SKM-1 treated with dmso at 0.1 percent for 144 hours (cell line): ENCODE measurements around the gene HLA-DPB1.
"Not testable (repeated sequence)": the region's sequence is repeated elsewhere in the genome, so short reads cannot be mapped to it uniquely, and the experiment has no call there.

Experiments used
- DNase-seq: peaks from one replicate; lab custom pipeline; 2025; ENCODE audit not compliant: unreplicated experiment; lab: John Stamatoyannopoulos, UW

The HLA-DPB1 gene

DNA sequence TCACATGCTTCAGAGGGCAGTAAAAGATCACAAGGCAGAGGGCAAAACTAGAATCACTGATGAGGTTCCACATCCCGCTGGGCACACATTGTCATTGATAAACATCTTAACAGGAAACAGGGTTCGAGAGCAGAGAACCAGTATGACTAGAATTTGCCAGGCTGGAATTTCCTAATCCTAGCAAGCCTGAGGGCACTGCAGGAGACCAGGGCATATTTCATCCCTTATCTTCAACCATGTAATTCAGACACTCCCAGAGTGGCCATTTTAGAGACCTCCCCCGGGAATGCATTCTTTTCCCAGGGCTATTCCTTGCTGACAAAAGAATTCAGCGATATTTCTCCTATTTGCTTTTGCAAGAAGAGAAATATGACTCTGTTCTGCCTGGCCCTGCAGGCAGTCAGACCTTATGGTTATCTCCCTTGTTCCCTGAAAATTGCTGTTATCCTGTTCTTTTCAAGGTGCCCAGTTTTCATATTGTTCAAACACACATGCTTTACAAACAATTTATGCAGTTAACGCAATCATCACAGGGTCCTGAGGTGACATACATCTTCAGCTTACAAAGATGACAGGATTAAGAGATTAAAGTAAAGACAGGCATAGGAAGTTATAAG, 25.4 kb downstream of the HLA-DPB1 start:
- not testable (repeated sequence) for DNase-seq

DNA sequence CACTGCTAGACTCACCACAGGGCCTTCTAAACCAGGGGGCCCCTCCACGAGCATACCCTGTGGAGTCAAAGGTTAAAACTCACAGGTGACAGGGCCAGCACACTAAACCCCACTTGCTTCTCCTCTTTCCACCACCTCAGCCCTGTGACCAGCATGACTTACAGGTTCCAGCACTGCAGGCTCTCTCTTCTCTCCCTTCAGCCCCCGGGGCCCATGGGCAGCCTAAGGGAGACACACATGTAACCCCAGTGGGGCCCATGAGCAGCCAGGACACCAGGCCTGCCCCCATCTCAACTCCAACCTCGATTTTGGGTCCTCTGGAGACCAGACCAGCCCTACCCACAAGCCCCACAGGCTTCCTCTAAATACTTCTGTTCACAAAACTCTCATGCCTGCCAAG, 28.0 kb downstream of the HLA-DPB1 start:
- DNase-seq: no peak

DNA sequence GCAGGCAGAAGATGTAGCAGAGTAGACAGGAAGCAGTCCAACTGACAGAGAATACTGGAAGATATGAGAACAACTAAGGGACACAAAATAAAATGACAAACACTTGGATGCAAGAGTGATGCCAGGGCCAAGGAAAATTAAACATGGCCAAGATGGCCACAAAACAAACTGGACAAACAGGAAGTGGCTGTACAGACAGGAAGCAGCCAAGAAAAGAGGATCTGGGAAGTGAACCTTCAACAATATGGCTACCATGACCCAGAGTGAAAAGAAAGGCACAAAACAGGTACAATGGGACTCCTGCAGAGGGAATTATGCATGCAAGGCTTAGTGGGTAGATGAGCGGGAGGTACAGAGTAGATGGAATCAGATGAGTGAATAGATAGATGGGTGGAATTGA, 29.1 kb downstream of the HLA-DPB1 start:
- no peak for DNase-seq

DNA sequence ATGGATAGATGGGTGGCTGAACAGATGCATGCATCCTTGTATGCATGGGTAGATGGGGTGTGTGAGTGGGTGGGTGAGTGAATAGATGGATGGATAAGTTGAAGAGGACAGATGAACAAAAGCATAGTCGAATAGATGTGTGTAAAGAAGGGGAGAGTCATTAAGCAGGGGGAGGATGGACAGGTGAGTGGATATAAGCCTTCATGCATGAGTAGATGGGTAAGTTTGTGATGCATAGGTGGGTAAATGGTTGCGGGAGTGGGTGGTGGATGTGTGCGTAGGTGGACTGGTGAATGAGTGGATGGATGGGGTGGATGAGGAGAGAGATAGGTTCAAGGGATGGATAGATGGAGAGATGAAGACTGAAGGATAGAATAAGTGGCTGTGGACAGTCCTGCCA, 29.6 kb downstream of the HLA-DPB1 start:
- DNase-seq: no peak

DNA sequence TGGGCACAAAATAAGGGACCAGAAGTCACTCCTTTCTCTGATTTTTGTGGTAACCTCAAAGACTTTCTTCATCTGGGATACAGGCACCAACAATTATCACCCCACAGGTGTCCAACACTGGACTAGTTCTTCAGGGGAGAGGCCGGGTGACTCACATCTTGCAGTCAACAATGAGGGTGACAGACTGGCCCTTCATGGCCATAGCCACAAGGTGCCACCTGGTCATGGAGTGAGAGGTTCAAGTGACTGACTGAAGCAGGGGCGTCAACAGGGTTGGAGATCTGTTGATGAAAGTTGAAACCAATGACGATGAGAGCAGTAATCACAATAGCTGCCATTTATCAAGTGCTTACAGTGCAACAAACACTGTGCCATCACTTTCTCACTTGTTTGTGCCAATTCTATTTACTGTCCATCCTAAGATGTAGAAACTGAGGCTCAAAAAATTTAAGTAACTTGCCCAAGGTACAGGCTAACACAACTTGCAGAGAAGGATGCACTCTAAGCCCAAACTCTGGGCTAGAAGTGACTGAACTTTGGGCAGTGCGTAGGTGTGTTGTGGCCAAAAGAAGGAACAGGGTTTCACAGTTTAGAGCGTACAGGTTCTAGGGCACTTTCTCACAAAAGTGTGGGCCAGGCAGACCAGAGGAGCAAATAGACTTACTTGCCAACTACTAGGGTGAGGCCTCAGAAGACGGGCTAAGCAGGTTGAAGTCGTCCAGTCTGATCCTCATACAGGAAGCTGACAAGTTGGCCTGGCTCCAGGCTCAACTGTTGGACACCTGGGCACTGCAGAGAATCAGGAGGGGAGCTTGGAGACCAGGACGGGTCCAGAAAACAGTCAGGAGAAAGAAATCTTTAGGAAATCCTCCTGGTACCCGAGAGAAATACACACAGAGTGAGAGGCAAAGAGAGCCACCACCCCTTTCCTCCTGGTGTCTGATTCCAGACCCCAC, 30.4 kb downstream of the HLA-DPB1 start:
- no peak for DNase-seq

DNA sequence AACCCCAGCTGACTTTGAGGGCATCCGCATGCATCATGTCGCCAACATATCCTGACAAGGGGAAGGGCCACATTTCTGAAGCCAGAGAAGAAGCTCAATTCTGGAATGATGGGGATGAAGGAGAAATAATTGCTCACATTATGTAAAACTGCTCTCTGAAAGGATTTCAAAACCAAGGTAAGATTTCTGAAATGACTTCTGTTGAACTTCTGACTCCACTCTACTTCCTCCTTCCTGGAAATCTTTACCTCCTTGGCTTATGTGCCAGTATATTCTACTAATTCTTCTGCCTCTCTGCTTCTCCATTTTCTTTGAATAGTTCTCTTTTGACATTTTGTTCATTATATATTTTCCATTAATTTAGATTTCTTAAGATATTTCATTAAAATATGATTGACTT, 31.9 kb downstream of the HLA-DPB1 start:
- DNase-seq: peak; percentile 79

DNA sequence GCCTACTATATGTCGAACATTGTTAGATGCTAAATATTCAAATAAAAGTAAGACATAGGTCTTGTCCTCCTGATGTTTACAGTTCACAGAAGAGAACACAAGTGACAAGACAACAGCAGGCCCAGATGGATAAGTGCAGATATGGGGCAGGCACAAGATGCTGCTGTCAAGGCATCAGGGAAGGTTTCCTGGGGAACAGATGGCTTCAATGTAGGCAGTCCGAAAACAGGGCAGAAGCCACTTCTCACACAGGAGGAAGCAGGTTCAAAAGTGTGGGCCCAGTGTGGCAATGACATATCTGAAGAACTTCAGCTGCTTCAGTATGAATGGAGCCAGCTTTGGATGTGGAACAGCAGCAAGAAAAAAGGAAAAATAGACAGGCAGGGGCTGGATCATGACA, 32.5 kb downstream of the HLA-DPB1 start:
- DNase-seq: no peak

DNA sequence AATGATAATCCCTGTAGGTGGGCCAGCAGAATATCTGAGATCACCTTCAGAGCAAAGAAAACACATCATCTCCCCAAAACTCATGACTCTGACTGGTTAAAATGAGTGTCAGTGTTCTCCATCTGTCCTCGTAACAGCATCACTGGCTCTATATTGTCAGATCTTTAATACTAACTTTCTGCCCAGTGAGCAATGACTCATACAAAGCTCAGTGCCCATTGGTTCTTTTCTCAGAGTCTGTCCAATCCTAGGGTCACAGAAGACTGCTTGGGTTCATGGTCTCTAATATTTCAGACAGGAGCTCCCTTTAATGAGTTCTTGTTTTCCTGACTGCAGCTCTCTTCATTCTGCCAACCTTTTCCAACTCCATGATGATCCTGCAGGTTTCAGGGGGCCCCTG, 36.4 kb downstream of the HLA-DPB1 start:
- no peak for DNase-seq

DNA sequence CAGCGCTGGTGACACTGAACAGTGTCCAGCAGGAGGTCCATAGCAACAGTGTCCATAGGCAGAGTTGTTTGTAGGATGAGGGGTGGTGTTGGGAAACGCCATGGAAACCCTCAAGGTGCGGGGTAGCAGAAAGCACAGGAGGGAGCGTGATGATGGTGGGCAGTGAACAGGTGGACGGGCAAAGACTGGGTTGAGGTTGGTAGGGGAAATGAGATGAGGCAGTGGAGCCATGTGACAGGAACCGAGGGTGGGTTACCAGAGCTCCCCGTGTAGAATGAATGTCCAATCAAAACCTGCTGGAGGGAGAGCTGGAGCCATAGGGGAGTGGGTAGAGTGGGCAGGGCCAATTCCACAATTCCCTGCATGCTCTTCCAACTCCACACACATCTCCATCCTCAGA, 38.0 kb downstream of the HLA-DPB1 start:
- DNase-seq: no peak

DNA sequence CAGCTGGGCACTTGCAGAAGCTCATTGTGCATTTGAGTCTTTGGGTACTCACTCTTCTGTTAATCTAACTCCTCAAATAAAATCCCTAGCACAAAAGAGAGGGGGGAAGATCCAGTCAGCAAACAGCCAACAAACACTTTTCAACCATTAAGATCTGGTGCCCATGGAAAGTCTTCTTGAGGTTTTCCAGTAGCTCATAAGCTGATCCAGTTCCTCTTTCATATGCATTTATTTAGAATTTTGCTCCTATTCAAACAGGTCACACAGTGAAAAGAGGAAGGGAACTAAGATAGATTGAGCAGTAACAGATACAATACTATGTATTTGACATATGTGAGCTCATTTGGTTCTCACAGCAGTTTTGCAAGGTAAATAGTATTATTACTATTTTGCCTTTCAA, 38.6 kb downstream of the HLA-DPB1 start:
- peak; percentile 83 for DNase-seq

DNA sequence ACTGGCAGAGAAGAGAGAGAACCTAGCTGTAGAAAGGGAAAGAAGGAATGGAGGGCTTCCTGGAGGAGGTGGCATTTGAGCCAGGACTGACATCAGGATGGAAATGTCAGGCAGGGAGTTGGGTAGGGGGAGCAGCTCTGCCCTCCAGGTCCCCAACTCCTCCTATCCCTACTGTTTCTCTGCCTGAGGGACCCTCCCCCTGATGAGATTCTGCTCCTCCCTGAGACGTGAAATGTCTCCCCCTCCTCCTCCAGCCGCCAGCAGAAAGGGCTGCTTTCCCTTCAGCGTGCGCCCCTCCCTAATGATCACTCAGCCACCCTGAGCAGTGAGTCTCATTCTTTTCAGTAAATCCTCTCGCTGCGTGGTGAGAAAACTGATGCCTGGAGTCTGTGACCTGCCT, 40.6 kb downstream of the HLA-DPB1 start:
- no peak for DNase-seq

DNA sequence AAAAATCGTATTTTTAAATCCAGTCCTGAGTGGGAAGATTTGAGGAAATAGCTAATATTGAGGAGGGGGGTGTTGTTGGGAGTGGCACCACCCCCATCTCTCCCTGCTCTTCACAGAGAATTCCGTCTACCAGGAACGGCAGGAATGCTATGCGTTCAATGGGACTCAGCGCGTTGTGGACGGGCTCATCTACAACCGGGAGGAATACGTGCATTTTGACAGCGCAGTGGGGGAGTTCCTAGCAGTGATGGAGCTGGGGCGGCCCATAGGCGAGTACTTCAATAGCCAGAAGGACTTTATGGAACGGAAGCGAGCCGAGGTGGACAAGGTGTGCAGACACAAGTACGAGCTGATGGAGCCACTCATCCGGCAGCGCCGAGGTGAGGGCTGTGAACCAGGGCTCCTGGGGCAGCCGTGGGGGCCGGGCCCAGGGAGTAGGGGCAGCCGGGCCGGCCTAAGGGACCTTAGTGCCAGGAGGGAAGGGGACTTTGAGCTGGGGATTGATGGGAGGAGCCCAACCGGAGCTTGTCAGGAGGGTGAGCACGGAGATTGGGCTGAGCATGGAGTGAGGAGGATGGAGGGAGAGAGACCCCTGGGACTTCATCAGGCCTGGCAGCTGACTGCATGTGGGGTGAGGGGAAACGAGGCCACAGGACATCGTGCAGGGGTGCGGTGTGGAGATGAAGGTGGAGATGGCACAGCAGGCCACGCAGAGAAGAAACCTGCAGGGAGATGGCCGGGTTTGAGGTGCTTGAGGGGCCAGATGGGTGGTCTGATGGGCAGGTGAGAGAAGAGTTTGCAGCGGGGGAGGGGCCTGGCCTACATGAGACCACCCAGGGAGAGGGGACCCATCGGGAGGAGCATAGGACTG, 41.3 kb downstream of the HLA-DPB1 start:
- no peak for DNase-seq

DNA sequence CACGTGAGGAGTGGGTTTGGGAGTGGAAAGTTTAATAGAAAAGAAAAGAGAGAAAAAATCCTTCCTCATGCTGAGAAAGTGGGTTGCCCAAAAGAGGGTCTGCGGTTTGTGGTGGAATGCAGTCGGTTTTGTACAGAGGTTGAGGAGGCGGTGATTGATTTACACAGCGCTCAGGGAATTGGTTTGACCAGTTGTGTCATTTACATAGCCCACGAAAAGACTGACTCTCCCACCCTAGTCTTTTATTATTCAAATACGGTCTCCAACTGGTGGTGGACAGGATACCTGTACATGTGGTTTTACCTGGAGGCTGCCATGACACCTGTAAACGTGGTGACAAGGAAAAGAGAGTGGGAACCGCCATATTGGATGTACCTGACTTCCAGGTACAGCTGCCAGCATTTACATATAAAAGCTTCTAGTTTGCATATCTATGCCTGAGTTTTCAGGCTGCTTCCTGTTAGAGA, 42.1 kb downstream of the HLA-DPB1 start:
- DNase-seq: no peak

DNA sequence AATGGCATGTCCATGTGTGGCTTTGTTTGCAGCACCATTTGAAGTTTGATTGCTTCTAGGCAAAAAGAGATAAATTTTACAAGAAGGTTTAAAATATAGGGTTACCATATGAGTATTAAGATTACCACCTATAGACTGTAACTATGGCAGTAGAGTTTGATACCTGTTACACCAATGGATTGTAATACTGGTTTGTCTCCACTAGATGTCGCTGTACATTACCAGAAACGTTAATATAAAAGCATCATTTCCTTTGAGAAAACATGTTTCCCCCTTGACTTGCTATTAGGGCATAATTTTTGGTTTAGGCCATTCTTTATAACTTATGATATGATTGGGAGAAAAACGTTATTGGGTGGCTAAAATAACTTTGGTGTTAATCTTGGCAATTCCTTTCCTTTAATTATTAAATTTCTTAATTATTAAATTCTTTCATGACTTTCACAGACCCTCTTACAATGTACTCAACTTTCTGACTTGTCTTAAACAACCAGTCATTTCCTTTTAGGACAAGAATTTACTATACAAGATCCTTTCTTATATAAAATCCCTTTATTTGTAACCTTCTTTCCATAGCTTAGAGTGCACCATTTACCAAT, 42.8 kb downstream of the HLA-DPB1 start:
- peak; percentile 59 for DNase-seq

DNA sequence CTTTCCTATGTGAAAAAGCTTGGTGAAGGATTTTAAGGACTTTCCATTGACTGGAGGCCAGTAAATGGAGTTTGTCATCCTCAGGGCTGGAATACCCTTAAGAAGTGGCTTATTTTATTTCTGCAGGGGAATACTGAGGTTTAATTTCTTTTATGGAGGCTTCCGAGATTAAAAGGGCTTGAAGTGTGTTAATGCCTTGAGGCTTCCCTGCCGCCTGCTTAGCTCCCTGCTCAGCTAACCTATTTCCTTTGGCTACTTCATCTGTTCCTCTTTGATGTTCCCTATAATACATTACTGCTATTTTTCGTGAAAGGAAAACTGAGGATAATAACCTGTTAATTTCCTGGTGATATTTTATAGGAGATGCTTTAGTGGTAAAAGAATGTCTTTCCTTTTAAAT, 44.2 kb downstream of the HLA-DPB1 start:
- no peak for DNase-seq

DNA sequence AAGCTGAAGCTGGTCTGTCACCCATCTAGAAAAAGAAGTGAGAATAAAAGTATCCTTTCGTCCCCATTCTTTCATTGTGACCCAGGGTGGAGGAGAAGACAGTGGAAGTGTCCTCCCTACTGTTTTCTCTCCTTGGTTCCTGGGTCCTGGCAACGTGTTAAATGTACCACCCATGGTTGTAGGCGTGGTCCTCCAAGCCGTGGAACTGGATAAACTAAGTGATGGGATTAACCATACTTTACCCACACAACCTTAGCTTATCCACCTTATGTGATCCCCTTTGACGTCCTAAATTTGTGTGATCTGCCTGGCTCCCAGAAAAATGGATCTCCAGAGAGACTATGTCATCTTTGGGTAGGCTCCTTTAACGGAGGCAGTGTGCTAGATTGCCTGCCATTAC, 47.4 kb downstream of the HLA-DPB1 start:
- DNase-seq: no peak

DNA sequence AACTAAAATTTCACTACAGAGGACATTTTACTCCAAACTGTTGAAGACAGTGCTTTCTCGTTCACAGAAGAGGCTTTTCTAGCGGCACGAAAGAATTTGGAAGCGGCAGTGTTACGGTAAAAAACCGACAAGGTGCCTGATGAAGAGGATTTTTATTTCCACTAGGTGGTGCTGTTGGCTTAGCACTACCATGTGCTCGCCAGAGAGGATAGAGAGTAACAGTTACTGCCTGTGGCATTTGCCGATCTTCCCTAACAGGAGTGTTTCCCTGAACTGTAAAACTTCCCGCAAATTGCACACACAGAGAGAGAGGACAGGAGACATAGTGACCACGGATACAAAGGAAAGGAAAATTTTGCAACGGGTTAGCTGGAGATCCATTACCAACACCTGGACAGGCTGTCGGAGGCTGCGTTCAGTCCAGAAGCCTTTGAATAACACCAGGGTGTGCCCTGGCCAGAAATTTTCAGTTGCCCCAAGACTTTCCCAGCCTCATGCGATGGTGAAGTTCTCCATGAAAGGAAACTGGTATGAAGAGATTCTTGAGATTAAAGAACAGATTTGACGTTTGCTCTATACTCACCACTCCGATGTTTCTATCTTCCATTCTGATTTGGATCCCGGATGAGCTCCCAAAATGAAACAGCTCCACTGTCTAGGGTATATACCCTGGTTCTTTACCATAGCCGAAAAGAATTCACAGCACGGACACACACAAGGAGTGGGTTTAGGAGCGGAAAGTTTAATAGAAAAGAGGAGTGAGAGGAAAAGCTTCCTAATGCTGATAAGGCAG, 48.1 kb downstream of the HLA-DPB1 start:
- peak; percentile 49 for DNase-seq

DNA sequence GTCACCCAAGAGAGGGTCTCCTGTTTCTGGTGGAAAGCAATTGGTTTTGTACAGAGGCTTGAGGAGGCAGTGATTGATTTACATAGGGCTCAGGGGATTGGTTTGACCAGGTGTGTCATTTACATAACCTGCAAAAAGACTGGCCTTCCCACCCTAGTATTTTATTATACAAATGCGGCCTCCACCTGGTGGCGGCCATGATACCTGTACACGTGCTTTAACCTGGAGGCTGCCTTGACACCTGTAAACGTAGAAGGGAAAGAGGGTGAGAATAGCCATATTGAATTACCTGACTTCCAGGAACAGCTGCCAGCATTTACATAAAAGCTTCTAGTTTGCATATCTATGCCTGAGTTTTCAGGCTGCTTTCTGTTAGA, 48.7 kb downstream of the HLA-DPB1 start:
- no peak for DNase-seq

DNA sequence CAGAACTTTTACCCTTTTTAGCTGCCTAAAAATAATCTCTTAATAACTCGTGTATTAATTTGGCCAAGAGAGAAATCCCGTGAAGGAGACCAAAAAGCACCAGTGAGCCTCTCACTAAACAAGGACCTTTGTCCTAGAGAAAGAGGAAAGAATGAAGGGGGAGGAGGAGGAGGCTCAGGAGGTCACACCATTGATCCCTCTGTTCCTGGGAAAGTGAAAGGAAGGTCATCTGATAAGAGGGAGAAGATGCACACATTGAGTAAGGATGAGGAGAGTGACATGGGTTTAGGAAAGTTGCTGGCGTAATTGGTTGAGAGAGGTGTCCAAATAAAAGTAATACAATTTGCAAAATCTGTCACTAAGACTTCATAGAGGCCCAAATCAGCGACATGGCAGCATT, 49.2 kb downstream of the HLA-DPB1 start:
- DNase-seq: no peak

DNA sequence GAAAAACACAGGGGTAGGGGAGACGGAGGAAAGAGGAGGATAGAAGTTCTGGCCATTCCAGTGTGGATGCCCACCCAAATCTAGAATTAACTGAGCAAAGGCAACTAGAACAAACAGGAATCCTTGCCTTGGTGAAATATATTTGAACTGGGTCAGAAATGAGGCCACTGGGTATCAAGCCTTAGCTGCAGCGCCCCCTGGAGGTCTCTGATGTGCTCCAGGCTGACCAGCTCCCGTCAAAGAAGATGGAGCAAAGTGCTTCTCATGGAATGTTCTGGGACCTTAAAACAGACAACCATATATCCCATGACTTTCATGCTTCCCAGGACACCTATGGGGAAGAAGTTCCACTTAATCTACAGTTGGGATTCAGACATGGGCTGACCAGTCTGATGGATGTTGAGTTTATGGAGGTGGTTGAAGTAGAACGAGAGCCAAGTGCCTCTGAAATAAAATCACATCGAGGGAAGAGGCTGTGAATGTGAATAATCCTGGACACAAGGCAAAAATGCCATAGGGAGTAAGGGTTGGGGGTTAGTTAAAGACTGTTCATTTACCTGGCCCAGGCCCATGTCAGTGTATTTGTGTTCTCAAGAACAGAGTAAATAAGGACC, 50.4 kb downstream of the HLA-DPB1 start:
- peak; percentile 52 for DNase-seq
